Upper lobe of left lung (tissue), 6 donors: ENCODE results near the gene AFF3. TPM values are rescaled to one million over a fixed set of nuclear protein-coding genes. Genes with fewer than 3 reads are reported as not detected.

Experiments used
- ATAC-seq, 2 donors: fragments of 200-7000 bp; cut with Tn5 transposase; one replicate each; pipeline ENCODE4 v1.9.1; 2022; ENCODE audit warnings: mild to moderate bottlenecking in 2 of 2, moderate library complexity in 2 of 2; ENCODE audit not compliant: low FRiP score in 2 of 2
- DNase-seq, 2 donors: peaks; one replicate each; pipeline ENCODE4 v3.0.0-alpha.2; 2019 to 2020
- H3K27ac ChIP-seq, 4 donors: fragments of 200-600 bp; sonication (generic); one replicate each; pipeline ENCODE4 v1.5.1; 2016 to 2019
- H3K27me3 ChIP-seq, 4 donors: fragments of 200-600 bp; sonication (generic); one replicate each; pipeline ENCODE4 v1.5.1; 2017 to 2019
- H3K36me3 ChIP-seq, 4 donors: fragments of 200-600 bp; sonication (generic); one replicate each; pipeline ENCODE4 v1.5.1; 2016 to 2019
- H3K4me1 ChIP-seq, 4 donors: fragments of 200-600 bp; sonication (generic); one replicate each; pipeline ENCODE4 v1.5.1; 2018 to 2019
- H3K4me3 ChIP-seq, 4 donors: fragments of 200-600 bp; sonication (generic); one replicate each; pipeline ENCODE4 v1.5.1; 2017 to 2019; ENCODE audit warnings: mild to moderate bottlenecking in 2 of 4, moderate library complexity in 1 of 4
- H3K9me3 ChIP-seq, 4 donors: fragments of 200-600 bp; sonication (generic); one replicate each; pipeline ENCODE4 v1.5.1; 2018 to 2019
- CTCF ChIP-seq, 6 experiments: fragments of 450-650 bp in 4 of 6; fragments of 200-600 bp in 2 of 6; sonication (generic) in 2 of 6; IDR thresholded peaks; one replicate each; pipeline ENCODE4 v1.5.1; 2016 to 2019; ENCODE audit warnings: antibody characterized with exemption in 6 of 6
- EP300 ChIP-seq, 4 donors: sonication (generic); formaldehyde crosslinking; IDR thresholded peaks; one replicate each; pipeline ENCODE4 v1.5.1; 2017; ENCODE audit warnings: antibody characterized with exemption in 4 of 4, control low read depth in 2 of 4
- POLR2A ChIP-seq, 4 donors: fragments of 450-650 bp; IDR thresholded peaks; one replicate each; pipeline ENCODE4 v1.5.1; 2016 to 2017; ENCODE audit warnings: antibody characterized with exemption in 4 of 4, mild to moderate bottlenecking in 2 of 4
- POLR2AphosphoS5 ChIP-seq, 2 donors: sonication (generic); formaldehyde crosslinking; IDR thresholded peaks; one replicate each; pipeline ENCODE4 v1.5.1; 2017; ENCODE audit warnings: antibody characterized with exemption in 2 of 2
- WGBS, 2 donors: methylation state at CpG; one replicate each; pipeline ENCODE4 v1.1.5; 2017 to 2018; 5-methylcytosine and 5-hydroxymethylcytosine counted together
- total RNA-seq, 6 donors: library from RNA; depleted of rRNA in 4 of 6; stranded (reverse); fragments of >200 nt in 4 of 6; gene quantifications; one replicate each; pipeline versions ENCODE4 v1.1.0 to v1.2.1, GENCODE V29; 2016 to 2021
- donor health status: DM: no; HTN: no; CAD: no; lungs with moderate emphysema.
- donor health status: DM: no; HTN: yes; CAD: no; lungs with severe emphysema.

AFF3 gene
- total RNA-seq, 6 donors from 2014 or later: 21.0 to 195 (median 47.9) TPM

GRCh38 chr2:99618579-99619097 lies 523.8 kb downstream of the AFF3 start:
- no peak for ATAC-seq
- no peaks in the 10 kb centered on the region for H3K27me3 ChIP-seq
- TF ChIP-seq POLR2AphosphoS5 (IDR thresholded peaks at IDR 0.05) (no peak), EP300 (IDR thresholded peaks at IDR 0.05) (no peak), POLR2A (IDR thresholded peaks at IDR 0.05) (no peak), CTCF (IDR thresholded peaks at IDR 0.05) (no peak)

DNA sequence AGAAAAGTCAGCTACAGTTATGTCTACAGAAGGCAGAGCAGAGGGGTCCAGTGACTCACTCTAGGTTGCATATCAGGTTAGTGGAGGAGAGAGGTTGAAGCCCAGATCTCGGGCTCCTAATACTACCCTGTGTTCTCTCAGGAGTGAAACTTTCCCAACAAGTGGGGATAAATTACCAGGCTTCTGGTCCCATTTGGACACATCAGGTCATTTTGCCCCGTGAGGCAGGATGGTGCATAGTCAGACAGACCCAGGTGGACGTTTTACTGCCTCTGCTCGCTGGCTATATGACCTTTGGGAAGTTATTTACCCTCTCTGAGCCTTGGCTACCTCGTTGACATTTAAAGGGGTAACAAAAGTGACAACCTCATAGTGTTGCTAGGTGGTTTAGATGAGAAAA lies 524.6 kb downstream of the AFF3 start:
- ATAC-seq (no peak), DNase-seq (no peak)
- WGBS, 2 donors: 82 to 84% methylated on average over 5 of the region's 5 CpGs
- Histone ChIP-seq H3K4me1 (peaks cover 0 to 5% (median 0%) of the 10 kb centered on the region in 4 donors), H3K36me3 (no peaks in the 10 kb centered on the region), H3K4me3 (no peak overlapping the region), H3K27ac (no peak overlapping the region), H3K9me3 (no peaks in the 10 kb centered on the region), H3K27me3 (no peaks in the 10 kb centered on the region)
- TF ChIP-seq CTCF (IDR thresholded peaks at IDR 0.05) (no peak), POLR2A (IDR thresholded peaks at IDR 0.05) (no peak), EP300 (IDR thresholded peaks at IDR 0.05) (no peak), POLR2AphosphoS5 (IDR thresholded peaks at IDR 0.05) (no peak)

More at GRCh38 chr2:99618579-99619097, 523.8 kb downstream of the AFF3 start:
- WGBS, 2 donors: 86 to 88% methylated on average over 6 of the region's 6 CpGs
- H3K4me1 ChIP-seq: peaks cover 0 to 5% (median 0%) of the 10 kb centered on the region in 4 donors
- H3K4me3 ChIP-seq: no peak overlapping the region
- H3K27ac ChIP-seq: no peak overlapping the region
- H3K36me3 ChIP-seq: no peaks in the 10 kb centered on the region
- no peaks in the 10 kb centered on the region for H3K9me3 ChIP-seq
- no peak for DNase-seq

GRCh38 chr2:99615247-99615771 lies 527.1 kb downstream of the AFF3 start:
- WGBS, 2 donors: 95 to 100% methylated on average over 3 to 12 of the region's 12 CpGs
- H3K27me3 ChIP-seq: no peaks in the 10 kb centered on the region
- ATAC-seq (peak in 1 of 2 donors; percentile 38), DNase-seq (peak in 1 of 2 donors; percentile 45)
- H3K27ac ChIP-seq: no peak overlapping the region
- no peaks in the 10 kb centered on the region for H3K36me3 ChIP-seq
- peaks cover 0 to 5% (median 0%) of the 10 kb centered on the region in 4 donors for H3K4me1 ChIP-seq
- no peak overlapping the region for H3K4me3 ChIP-seq
- TF ChIP-seq POLR2AphosphoS5 (IDR thresholded peaks at IDR 0.05): no peak
- no peak for TF ChIP-seq POLR2A (IDR thresholded peaks at IDR 0.05)
- TF ChIP-seq EP300 (IDR thresholded peaks at IDR 0.05): no peak
- TF ChIP-seq CTCF (IDR thresholded peaks at IDR 0.05): no peak
- H3K9me3 ChIP-seq: no peaks in the 10 kb centered on the region

- Histone ChIP-seq H3K9me3 (no peaks in the 10 kb centered on the region), H3K36me3 (no peaks in the 10 kb centered on the region), H3K27me3 (no peaks in the 10 kb centered on the region), H3K4me3 (no peak overlapping the region), H3K27ac (no peak overlapping the region), H3K4me1 (peaks cover 0 to 5% (median 0%) of the 10 kb centered on the region in 4 donors)
- TF ChIP-seq POLR2A (IDR thresholded peaks at IDR 0.05) (no peak), EP300 (IDR thresholded peaks at IDR 0.05) (no peak), CTCF (IDR thresholded peaks at IDR 0.05) (no peak), POLR2AphosphoS5 (IDR thresholded peaks at IDR 0.05) (no peak)
- DNase-seq (no peak), ATAC-seq (no peak)
- 74 to 75% methylated on average over 3 of the region's 3 CpGs for WGBS, 2 donors
Measured at GRCh38 chr2:99613980-99614379, 528.4 kb downstream of the AFF3 start.

- no peak overlapping the region for H3K27ac ChIP-seq
- DNase-seq: no peak
- H3K4me1 ChIP-seq: peaks cover 0 to 5% (median 0%) of the 10 kb centered on the region in 4 donors
Measured at GRCh38 chr2:99611786-99612185, 530.6 kb downstream of the AFF3 start.

More at GRCh38 chr2:99611786-99612185, 530.6 kb downstream of the AFF3 start:
- WGBS, 2 donors: 80 to 90% methylated on average over 6 of the region's 6 CpGs
- Histone ChIP-seq H3K9me3 (no peaks in the 10 kb centered on the region), H3K27me3 (no peaks in the 10 kb centered on the region), H3K36me3 (no peaks in the 10 kb centered on the region), H3K4me3 (no peak overlapping the region)
- ATAC-seq: no peak
- no peak for TF ChIP-seq EP300 (IDR thresholded peaks at IDR 0.05)
- TF ChIP-seq CTCF (IDR thresholded peaks at IDR 0.05): no peak
- TF ChIP-seq POLR2A (IDR thresholded peaks at IDR 0.05): no peak
